T-helper 2 cell treated with Interferon-gamma antibody and Interleukin-4, amounts not matched to agents 100 ng/mL and 5 ng/mL, for 36 hours (primary cell): Measurements from ENCODE around the gene PPP5C. TPM values are rescaled to one million over a fixed set of nuclear protein-coding genes. Genes with fewer than 3 reads are reported as not detected.
"Not testable (repeated sequence)": the region's sequence is repeated elsewhere in the genome, so short reads cannot be mapped to it uniquely, and the experiment has no call there.

Source experiments
- intact Hi-C: fragments of 100-400 bp; cut with micrococcal nuclease; formaldehyde crosslinking; loops from one replicate; pipeline ENCODE4 v1.15.1; 2023
- total RNA-seq: library from RNA; stranded (reverse); gene quantifications from 2 replicates; pipeline ENCODE4 v1.2.3, GENCODE V29; 2022

PPP5C gene
- total RNA-seq, 1 donor from 2014 or later, result 109 TPM

DNA sequence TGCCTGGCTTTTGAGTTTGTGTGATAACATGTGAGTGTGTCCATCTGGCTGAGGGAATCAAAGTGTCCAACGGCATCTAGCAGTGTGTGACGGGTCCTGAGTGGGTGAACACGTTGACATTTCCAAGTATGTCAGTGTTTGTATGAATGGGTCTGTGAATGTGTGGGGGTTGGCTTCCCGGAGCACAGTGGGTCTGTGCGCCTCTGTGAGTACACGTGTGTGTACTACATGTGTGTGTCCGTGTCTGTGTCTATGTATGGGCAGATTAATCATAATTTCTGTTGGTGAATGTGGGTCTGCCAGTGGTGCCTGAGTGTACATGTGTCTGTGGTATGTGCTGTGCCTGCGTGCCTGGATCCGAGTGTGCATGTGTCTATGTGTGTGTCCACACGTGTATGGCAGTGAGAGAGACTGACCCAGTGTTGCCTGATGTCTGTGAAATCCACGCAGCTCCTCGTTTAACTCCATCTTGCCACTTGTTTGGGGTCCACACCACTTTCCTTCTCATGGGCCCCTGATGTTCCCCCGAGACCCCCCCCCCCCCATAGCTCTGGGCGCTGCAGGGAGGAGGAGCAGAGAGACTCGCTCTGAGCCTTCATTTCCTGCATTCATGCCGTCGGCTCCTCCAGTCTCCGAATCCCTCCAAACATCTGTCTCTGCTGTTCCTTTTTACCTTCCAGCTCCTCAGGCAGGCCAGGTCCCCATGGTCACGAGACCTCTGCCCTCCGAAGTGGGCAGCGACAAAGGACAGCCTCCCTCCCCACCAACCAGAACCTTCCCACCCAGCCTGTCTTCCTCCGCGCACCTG, 61.2 kb downstream of the PPP5C start:
- intact Hi-C loops, result no loop called here

DNA sequence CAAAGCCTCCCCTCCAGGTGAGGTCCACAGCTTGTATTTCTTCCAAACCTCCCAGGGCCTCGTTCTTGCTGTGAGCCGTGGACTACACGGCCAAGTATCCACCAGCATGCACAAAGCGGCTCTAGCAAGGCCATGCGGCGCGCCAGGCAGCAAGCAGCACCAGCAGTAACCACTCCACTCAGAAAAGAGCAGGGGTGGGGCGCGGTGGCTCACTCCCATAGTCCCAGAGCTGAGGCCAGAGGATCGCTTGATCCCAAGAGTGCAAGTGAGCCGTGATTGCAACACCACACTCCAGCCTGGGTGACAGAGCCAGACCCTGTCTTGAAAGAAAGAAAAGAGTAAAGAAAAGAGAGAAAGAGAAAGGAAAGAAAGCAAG, 61.8 kb downstream of the PPP5C start:
- intact Hi-C loops, result no loop called here

GRCh38 chr19:46409191-46409590, 62.3 kb downstream of the PPP5C start:
- intact Hi-C loops, result no loop called here

- intact Hi-C loops, result no loop called here
Observed at GRCh38 chr19:46410205-46411087, 63.6 kb downstream of the PPP5C start.

- intact Hi-C loops, result no loop called here
Observed at GRCh38 chr19:46411088-46411924, 64.4 kb downstream of the PPP5C start.

GRCh38 chr19:46411925-46412649, 65.2 kb downstream of the PPP5C start:
- intact Hi-C loops, result no loop called here

DNA sequence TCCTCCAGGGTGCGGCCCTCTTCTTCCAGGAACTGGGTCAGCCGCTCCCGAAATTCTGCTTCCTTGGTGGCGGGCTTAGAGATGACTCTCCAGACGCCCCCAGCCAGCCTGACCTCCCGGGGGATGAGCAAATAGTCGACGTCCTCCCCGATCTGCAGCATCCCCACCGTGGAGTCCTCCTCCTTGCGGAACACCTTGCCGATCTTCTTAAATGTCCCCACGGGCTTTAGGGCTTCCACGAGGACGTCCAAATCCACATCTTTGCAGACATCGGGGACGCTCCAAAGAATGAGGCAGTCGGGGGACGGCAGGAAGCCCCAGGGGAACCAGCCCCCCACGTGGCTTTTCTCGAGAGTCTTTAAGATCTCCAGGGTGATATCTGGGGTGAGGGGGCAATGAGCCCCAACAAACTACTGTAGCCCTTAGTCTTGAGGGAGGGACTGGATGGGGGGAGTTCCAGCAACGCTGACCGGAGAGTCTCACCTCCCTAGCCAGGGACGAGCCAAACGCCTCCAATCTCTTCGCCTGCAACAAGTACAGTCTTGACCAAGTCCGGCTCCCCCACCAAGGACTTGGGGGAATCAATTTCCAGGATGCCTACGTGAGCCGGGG, 65.9 kb downstream of the PPP5C start:
- intact Hi-C loops, result no loop called here

DNA sequence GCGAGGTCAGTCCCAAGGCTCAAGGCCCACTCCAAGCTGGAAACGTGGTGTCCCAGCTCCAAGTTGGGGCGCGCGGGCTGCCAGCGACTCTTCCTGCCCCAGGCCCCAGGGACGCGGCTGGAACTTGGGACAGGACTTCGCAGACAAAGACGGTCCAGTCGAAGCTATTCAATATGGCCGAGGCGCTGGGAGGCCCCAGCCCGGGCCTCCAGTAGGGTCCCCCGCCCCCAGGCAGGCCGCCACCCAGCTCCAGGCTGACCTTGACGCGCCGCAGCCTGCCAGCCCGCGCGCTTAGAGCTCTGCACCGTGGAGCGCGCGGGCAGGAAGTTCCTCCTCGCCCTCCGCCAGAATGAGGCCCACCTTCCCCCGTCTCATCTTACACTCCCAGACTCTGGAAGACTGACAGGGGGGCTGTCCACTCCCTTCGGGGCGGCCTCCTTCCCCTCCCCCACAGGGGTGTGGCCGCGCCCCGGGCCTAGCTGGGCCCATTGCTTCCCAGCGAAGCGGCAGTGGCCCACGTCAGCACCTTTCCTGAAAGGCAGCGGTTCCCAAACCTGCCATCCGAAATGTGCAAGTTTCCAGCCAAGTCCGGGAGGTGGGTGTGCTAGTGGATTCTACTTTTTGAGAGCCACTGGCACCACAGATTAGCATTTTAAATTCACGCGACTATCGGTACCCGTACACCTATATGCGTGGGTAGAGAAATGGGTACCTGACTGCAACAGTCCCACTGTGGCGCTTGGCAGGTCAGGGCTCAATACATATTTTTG, 66.6 kb downstream of the PPP5C start, which contains the start of gene CCDC8:
Gene CCDC8 (minus strand): TSS at position 303 of the 770 bp plus-strand sequence. CDS start 754 bp downstream, outside the sequence.
- intact Hi-C loops, result no loop called here

DNA sequence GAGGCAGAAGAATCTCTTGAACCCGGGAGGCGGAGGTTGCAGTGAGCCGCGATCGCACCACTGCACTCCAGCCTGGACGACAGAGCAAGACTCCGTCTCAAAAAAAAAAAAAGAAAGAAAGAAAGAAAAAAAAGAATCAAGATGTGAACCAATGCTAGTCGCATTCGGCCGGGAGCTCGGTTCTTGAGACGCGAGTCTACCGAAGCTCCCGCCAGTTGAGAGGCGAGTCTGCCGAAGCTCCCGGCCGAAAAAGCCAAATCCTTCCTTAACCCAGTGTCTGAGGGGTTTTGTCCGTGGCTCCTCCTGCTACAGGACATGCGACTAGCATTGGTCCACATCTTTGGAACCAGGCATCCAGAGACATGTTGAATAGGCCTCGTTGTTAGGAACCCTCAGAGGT, 68.0 kb downstream of the PPP5C start:
- intact Hi-C loops, result not testable (repeated sequence)

- intact Hi-C loops, result not testable (repeated sequence)
Observed at GRCh38 chr19:46415804-46416709, 69.2 kb downstream of the PPP5C start.

DNA sequence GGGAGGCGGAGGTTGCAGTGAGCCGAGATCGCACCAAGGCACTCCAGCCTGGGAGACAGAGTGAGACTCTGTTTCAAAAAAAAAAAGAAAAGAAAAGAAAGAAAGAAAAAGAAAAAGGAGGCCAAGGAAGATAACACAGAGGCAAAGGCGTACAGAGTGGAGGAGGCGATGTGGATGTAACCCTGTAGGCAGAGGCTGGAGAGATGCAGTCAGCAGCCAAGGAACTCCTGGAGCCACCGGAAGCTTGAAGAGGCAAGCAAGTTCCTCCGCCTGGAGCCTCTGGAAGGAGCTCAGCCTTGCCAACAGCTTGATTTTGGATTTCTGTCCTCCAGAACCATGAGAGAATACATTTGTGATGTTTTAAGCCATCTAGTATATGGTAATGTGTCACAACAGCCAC, 73.2 kb downstream of the PPP5C start:
- intact Hi-C loops, result no loop called here

- intact Hi-C loops, result no loop called here
Observed at GRCh38 chr19:46422344-46422743, 75.5 kb downstream of the PPP5C start.

DNA sequence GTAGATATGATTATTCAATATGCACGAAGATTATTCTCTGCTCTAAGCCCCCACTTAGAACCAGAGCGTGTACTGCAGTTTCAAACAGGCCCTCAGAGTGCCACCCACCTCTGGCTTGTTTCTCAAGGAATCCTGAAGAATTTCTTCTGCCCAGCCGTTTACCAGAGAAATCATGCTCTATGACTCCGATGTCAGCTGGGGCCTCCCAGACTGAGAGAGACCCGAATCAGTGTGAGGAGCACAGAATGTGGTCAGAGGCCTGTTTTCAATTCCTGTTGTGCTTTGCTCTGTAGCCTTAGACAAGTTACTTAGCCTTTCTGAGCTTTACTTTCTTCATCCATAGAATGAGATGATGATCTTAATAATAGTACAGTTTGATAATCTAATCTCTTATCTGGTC, 76.3 kb downstream of the PPP5C start:
- intact Hi-C loops, result no loop called here

DNA sequence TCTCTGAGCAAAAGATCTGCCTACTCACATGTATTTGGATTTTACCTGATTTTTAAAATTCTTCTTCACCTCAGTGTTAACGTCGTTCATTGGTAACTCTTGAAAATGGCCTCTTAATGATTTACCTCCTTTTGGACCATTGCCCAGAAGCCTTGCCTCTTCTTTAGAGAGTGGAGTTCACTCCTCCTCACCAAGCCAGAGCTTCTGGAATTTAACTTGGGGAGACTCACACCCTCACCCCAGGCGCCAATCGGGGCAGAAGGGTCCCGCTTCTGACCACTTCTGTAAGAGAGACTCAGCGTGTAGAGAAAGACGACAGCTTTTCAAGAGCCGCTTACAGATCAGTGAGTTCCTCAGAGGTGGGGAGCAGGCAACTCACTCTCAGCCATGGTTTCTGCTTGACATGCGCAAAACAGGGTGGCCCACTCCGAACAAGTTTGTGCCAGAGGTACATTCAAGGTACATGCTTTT, 79.2 kb downstream of the PPP5C start:
- intact Hi-C loops, result no loop called here

- intact Hi-C loops, result no loop called here
Observed at GRCh38 chr19:46426506-46427162, 79.7 kb downstream of the PPP5C start.

GRCh38 chr19:46427518-46428045, 80.7 kb downstream of the PPP5C start:
- intact Hi-C loops, result no loop called here
